SU-DHL-6 (cell line): ENCODE measurements around the gene CRTC2.

Source experiments
- H2AFZ ChIP-seq: fragments of 200-600 bp; sonication (generic); 2 replicates; pipeline ENCODE4 v1.6.1; 2014; ENCODE audit warnings: low read depth, mild to moderate bottlenecking, moderate library complexity, mixed read lengths, antibody characterized with exemption, low read length; ENCODE audit not compliant: severe bottlenecking
- H3F3A ChIP-seq: fragments of 200-600 bp; shearing (Covaris generic); 2 replicates; pipeline ENCODE4 v1.6.0; 2016; ENCODE audit warnings: antibody characterized with exemption, mild to moderate bottlenecking; ENCODE audit not compliant: insufficient read depth
- H3K27ac ChIP-seq: fragments of 200-600 bp; sonication (generic); 2 replicates; pipeline ENCODE4 v1.5.1; 2016; ENCODE audit warnings: low read depth, mild to moderate bottlenecking, low read length, moderate library complexity, mixed read lengths
- H3K27me3 ChIP-seq: fragments of 200-600 bp; sonication (generic), shearing (Covaris generic); 2 replicates; pipeline ENCODE4 v1.6.0; 2014; ENCODE audit warnings: mild to moderate bottlenecking, low read length
- H3K36me3 ChIP-seq: fragments of 200-600 bp; sonication (generic); 2 replicates; pipeline ENCODE4 v1.6.1; 2014; ENCODE audit warnings: mild to moderate bottlenecking, low read length, mixed read lengths
- H3K4me2 ChIP-seq: fragments of 300-600, 200-600 bp; shearing (Covaris generic), sonication (generic); 2 replicates; pipeline ENCODE4 v1.6.0; 2014; ENCODE audit warnings: low read length, low read depth, mild to moderate bottlenecking; ENCODE audit not compliant: poor library complexity, severe bottlenecking
- H3K4me3 ChIP-seq: fragments of 200-600 bp; sonication (generic); 2 replicates; pipeline ENCODE4 v1.5.1; 2014; ENCODE audit warnings: antibody characterized with exemption, low read length, mild to moderate bottlenecking, mixed read lengths; ENCODE audit not compliant: insufficient read depth, poor library complexity, severe bottlenecking
- H3K79me2 ChIP-seq: fragments of 200-600 bp; sonication (generic); 2 replicates; pipeline ENCODE4 v1.6.1; 2014; ENCODE audit warnings: mild to moderate bottlenecking, low read length, moderate library complexity; ENCODE audit not compliant: insufficient read depth
- H3K9ac ChIP-seq: fragments of 200-600 bp; sonication (generic); 2 replicates; pipeline ENCODE4 v1.7.0; 2014; ENCODE audit warnings: mild to moderate bottlenecking, low read length
- H3K9me2 ChIP-seq: fragments of 200-600 bp; sonication (generic); replicated peaks from 2 replicates; pipeline ENCODE4 v1.6.1; 2014; ENCODE audit warnings: low read length; ENCODE audit not compliant: insufficient read depth
- H3K9me3 ChIP-seq: fragments of 200-600 bp; sonication (generic); 2 replicates; pipeline ENCODE4 v1.6.1; 2014; ENCODE audit warnings: low read length, mixed read lengths; ENCODE audit not compliant: insufficient read depth
- H4K20me1 ChIP-seq: fragments of 200-600 bp; sonication (generic); 2 replicates; pipeline ENCODE4 v1.6.1; 2014; ENCODE audit warnings: low read depth, mild to moderate bottlenecking, antibody characterized with exemption, low read length, moderate library complexity, mixed read lengths
- EZH2phosphoT487 ChIP-seq: fragments of 200-600 bp; sonication (generic), shearing (Covaris generic); conservative IDR thresholded peaks from 2 replicates; pipeline ENCODE4 v1.6.1; 2018; ENCODE audit warnings: mild to moderate bottlenecking, antibody characterized with exemption, low read length, moderate library complexity, mixed read lengths
- TF ChIP-seq, protein P1 (sequence below): fragments of 200-600 bp; sonication (generic); IDR thresholded peaks from one replicate; pipeline ENCODE4 v1.5.1; 2017; ENCODE audit warnings: antibody characterized with exemption, mild to moderate bottlenecking, low read length, moderate library complexity; ENCODE audit not compliant: insufficient read depth, poor library complexity, severe bottlenecking

CRTC2 gene

DNA sequence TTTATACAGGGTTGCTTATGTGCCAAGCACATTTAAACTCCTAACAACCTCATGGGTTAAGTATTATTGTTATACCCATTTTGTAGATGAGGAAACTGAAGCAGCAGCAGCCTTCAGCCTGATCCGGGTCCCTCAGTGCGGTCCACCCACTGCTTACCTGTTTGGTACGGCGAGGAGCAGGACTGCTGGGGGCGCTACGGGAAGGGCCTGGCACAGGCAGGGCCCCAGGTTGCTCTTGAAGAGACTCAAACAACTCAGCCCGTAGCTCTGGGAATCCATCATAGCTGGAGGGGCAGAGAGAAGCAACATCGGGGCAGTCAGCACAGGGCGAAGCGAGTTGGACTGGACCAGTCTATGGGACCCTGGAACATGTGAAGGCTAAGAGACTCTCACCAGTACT, 21.1 kb downstream of the CRTC2 start:
- Histone ChIP-seq H3F3A (no peaks in the 10 kb centered on the region), H3K9ac (no peak overlapping the region), H4K20me1 (no peaks in the 10 kb centered on the region), H3K4me3 (no peak overlapping the region), H3K27ac (no peak overlapping the region), H3K4me2 (no peak overlapping the region), H3K9me2 (no peaks in the 10 kb centered on the region), H3K36me3 (no peaks in the 10 kb centered on the region), H3K79me2 (peaks cover under 1% of the 10 kb centered on the region; the same call in 1 of the 2 replicates), H2AFZ (no peak overlapping the region), H3K9me3 (no peaks in the 10 kb centered on the region), H3K27me3 (no peaks in the 10 kb centered on the region)
- TF ChIP-seq, protein P1, sequence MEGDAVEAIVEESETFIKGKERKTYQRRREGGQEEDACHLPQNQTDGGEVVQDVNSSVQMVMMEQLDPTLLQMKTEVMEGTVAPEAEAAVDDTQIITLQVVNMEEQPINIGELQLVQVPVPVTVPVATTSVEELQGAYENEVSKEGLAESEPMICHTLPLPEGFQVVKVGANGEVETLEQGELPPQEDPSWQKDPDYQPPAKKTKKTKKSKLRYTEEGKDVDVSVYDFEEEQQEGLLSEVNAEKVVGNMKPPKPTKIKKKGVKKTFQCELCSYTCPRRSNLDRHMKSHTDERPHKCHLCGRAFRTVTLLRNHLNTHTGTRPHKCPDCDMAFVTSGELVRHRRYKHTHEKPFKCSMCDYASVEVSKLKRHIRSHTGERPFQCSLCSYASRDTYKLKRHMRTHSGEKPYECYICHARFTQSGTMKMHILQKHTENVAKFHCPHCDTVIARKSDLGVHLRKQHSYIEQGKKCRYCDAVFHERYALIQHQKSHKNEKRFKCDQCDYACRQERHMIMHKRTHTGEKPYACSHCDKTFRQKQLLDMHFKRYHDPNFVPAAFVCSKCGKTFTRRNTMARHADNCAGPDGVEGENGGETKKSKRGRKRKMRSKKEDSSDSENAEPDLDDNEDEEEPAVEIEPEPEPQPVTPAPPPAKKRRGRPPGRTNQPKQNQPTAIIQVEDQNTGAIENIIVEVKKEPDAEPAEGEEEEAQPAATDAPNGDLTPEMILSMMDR, result no peak
- no peak for TF ChIP-seq EZH2phosphoT487

DNA sequence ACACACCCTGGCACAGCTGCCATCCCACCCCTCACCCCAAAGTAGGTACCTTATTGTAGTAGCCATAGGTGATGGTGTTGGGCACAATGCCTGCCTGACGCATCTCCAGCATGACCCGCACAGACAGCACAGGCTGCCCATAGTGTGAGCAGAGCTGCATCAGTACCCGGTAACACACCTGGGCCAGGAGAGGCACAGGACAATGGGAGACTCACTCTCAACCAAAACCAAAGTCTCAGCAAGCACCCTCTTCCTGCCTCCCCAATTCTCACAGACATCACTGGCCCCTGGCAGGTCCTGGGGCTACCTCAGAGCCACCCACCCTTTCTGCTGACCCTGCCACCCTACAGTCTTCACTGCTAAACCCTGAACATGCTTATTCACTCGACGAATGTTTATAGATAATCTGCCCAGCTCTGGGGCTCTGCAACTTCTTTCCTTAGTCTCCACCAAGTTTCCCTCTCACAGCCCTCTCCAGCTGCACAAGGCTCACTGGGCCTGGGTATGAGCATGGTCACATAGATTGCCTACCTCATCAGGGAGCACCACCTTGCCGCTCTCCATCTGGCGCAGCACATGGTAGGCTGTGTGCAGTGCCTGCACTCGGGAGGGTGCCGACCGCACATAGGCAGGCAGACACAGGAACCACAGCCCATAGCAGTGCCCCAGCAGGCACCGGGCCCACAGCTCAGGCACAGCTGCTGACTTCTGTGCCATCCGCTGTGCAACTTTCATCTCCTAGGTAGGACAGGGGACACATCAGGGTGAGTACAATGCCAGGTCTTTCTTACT, 22.2 kb downstream of the CRTC2 start:
- H2AFZ ChIP-seq, result no peak overlapping the region
- no peaks in the 10 kb centered on the region for H3K79me2 ChIP-seq
- no peaks in the 10 kb centered on the region for H4K20me1 ChIP-seq
- no peaks in the 10 kb centered on the region for H3K27me3 ChIP-seq
- H3K4me2 ChIP-seq, result no peak overlapping the region
- no peaks in the 10 kb centered on the region for H3K9me3 ChIP-seq
- H3K27ac ChIP-seq, result no peak overlapping the region
- H3K4me3 ChIP-seq, result no peak overlapping the region
- no peaks in the 10 kb centered on the region for H3K9me2 ChIP-seq
- no peak for TF ChIP-seq EZH2phosphoT487
- TF ChIP-seq, protein P1, result no peak
- no peaks in the 10 kb centered on the region for H3F3A ChIP-seq
- H3K9ac ChIP-seq, result no peak overlapping the region
- H3K36me3 ChIP-seq, result no peaks in the 10 kb centered on the region

DNA sequence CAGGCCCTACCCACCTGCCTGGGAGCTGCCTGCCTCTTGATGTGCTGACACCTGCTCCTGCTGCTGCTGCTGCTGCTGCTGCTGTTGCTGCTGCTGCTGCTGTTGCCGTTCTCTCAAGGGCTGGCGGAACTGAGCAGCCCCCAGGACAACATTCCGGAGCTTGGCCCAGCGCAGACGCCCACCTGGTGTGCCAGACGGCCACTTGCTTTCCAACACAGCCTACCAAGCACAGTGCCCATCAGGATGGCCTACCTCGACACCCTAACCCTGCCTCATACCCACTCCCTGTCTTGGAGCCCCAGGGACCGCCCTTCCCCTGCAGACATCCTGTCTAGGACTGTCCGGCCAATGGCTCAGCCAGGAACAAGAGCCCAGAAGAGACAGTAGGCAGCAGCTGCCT, 23.7 kb downstream of the CRTC2 start:
- no peaks in the 10 kb centered on the region for H3K9me3 ChIP-seq
- no peaks in the 10 kb centered on the region for H3K79me2 ChIP-seq
- H3K4me2 ChIP-seq, result no peak overlapping the region
- TF ChIP-seq EZH2phosphoT487, result no peak
- TF ChIP-seq, protein P1, result no peak
- no peaks in the 10 kb centered on the region for H3K9me2 ChIP-seq
- H3K27ac ChIP-seq, result no peak overlapping the region
- H3K27me3 ChIP-seq, result no peaks in the 10 kb centered on the region
- no peak overlapping the region for H2AFZ ChIP-seq
- H3F3A ChIP-seq, result peaks cover 2% of the 10 kb centered on the region; the same call in 1 of the 2 replicates
- H3K4me3 ChIP-seq, result no peak overlapping the region
- no peaks in the 10 kb centered on the region for H4K20me1 ChIP-seq
- H3K36me3 ChIP-seq, result no peaks in the 10 kb centered on the region
- no peak overlapping the region for H3K9ac ChIP-seq
